ENCODE measurements around the gene CBX5.
A peak's percentile ranks its signal among the peaks of the same experiment; 100 is the strongest.
"Not testable (repeated sequence)": the region's sequence is repeated elsewhere in the genome, so short reads cannot be mapped to it uniquely, and the experiment has no call there.

The CBX5 gene

GRCh38 chr12:54265364-54265812, 14.5 kb downstream of the CBX5 start:
- ATAC-seq = no peak

GRCh38 chr12:54262403-54262925, 17.5 kb downstream of the CBX5 start:
- ATAC-seq = no peak

- ATAC-seq = no peak
These were observed 18.0 kb downstream of the CBX5 start for GRCh38 chr12:54261815-54262402.

GRCh38 chr12:54259194-54260011, 20.5 kb downstream of the CBX5 start:
- ATAC-seq = peak; percentile 83 to 85

GRCh38 chr12:54258201-54258681, 21.7 kb downstream of the CBX5 start:
- no peak for ATAC-seq

GRCh38 chr12:54257332-54257731, 22.6 kb downstream of the CBX5 start:
- ATAC-seq = no peak

- ATAC-seq = no peak
These were observed 26.7 kb downstream of the CBX5 start for GRCh38 chr12:54253240-54253639.

GRCh38 chr12:54251667-54252284, 28.1 kb downstream of the CBX5 start:
- ATAC-seq = peak in 1 of 2 donors; percentile 65

GRCh38 chr12:54249489-54249888, 30.4 kb downstream of the CBX5 start:
- ATAC-seq = no peak

- ATAC-seq = no peak
These were observed 33.8 kb downstream of the CBX5 start for GRCh38 chr12:54246011-54246641.

- ATAC-seq = peak; percentile 32 to 64
These were observed 38.8 kb downstream of the CBX5 start for GRCh38 chr12:54240971-54241588.

GRCh38 chr12:54240129-54240528, 39.8 kb downstream of the CBX5 start:
- no peak for ATAC-seq

- ATAC-seq = no peak
These were observed 40.3 kb downstream of the CBX5 start for GRCh38 chr12:54239620-54240019.

- ATAC-seq = no peak
These were observed 41.4 kb downstream of the CBX5 start for GRCh38 chr12:54238531-54238930.

- no peak for ATAC-seq
These were observed 47.1 kb downstream of the CBX5 start for GRCh38 chr12:54232790-54233189.

GRCh38 chr12:54231269-54231668, 48.7 kb downstream of the CBX5 start:
- ATAC-seq = not testable (repeated sequence)

- ATAC-seq = no peak
These were observed 49.4 kb downstream of the CBX5 start for GRCh38 chr12:54230555-54230954.

- ATAC-seq = no peak
These were observed 50.2 kb downstream of the CBX5 start for GRCh38 chr12:54229624-54230212.

GRCh38 chr12:54228471-54228870, 51.5 kb downstream of the CBX5 start:
- ATAC-seq = no peak

GRCh38 chr12:54227927-54228326, 52.0 kb downstream of the CBX5 start:
- ATAC-seq = not testable (repeated sequence)

- ATAC-seq = no peak
These were observed 52.5 kb downstream of the CBX5 start for GRCh38 chr12:54227376-54227775.

- no peak for ATAC-seq
These were observed 54.3 kb downstream of the CBX5 start for GRCh38 chr12:54225666-54226065.

Data from activated CD4-positive, CD25-positive, alpha-beta regulatory T cell treated with anti-CD3 and anti-CD28 coated beads, Interleukin-2, amount 50 U/mL, for 24 hours (primary cell).